Lung (tissue), 12 donors: ENCODE results near the gene RASL11B. TPM values are rescaled to one million over a fixed set of nuclear protein-coding genes. Genes with fewer than 3 reads are reported as not detected.

ENCODE experiments used
- ATAC-seq: fragments of 200-7000 bp; cut with Tn5 transposase; one replicate; pipeline ENCODE4 v1.9.1; 2020; ENCODE audit warnings: moderate number of reproducible peaks; ENCODE audit not compliant: insufficient read depth, low FRiP score
- DNase-seq, 3 donors: peaks; one replicate each; pipeline ENCODE4 v3.0.0-alpha.2; 2013 to 2017
- H3K27ac ChIP-seq, 2 donors: one replicate each; pipeline ENCODE4 v1.5.1; 2013; ENCODE audit warnings: mild to moderate bottlenecking in 2 of 2, moderate library complexity in 2 of 2, control low read depth in 1 of 2, inconsistent platforms in 1 of 2, low read depth in 1 of 2, low read length in 1 of 2
- H3K27me3 ChIP-seq, 3 donors: one replicate each; pipeline ENCODE4 v1.5.1; 2013; ENCODE audit warnings: low read length in 2 of 3; ENCODE audit not compliant: control insufficient read depth in 3 of 3, insufficient read depth in 3 of 3
- H3K36me3 ChIP-seq, 4 donors: one replicate each; pipeline ENCODE4 v1.5.1; 2013; ENCODE audit warnings: low read length in 4 of 4, mild to moderate bottlenecking in 1 of 4, moderate library complexity in 1 of 4; ENCODE audit not compliant: control insufficient read depth in 4 of 4, insufficient read depth in 4 of 4
- H3K4me1 ChIP-seq, 5 donors: one replicate each; pipeline ENCODE4 v1.5.1; 2013; ENCODE audit warnings: low read length in 5 of 5, mild to moderate bottlenecking in 2 of 5, moderate library complexity in 1 of 5; ENCODE audit not compliant: control insufficient read depth in 5 of 5, insufficient read depth in 5 of 5
- H3K4me3 ChIP-seq: one replicate; pipeline ENCODE4 v1.5.1; 2013; ENCODE audit warnings: mild to moderate bottlenecking, control low read depth, moderate library complexity
- H3K9ac ChIP-seq, 2 donors: one replicate each; pipeline ENCODE4 v1.5.1; 2013; ENCODE audit warnings: low read length in 2 of 2, control low read depth in 1 of 2; ENCODE audit not compliant: insufficient read depth in 1 of 2
- H3K9me3 ChIP-seq, 4 donors: one replicate each; pipeline ENCODE4 v1.5.1; 2013; ENCODE audit warnings: low read length in 3 of 4, mild to moderate bottlenecking in 1 of 4, moderate library complexity in 1 of 4; ENCODE audit not compliant: control insufficient read depth in 4 of 4, insufficient read depth in 3 of 4
- CTCF ChIP-seq: IDR thresholded peaks from 2 replicates; pipeline ENCODE4 v1.5.1; 2012; ENCODE audit warnings: mild to moderate bottlenecking; ENCODE audit errors: control extremely low read depth, extremely low read depth
- WGBS, 2 donors: extraction: QIAGEN DNeasy Blood & Tissue Kit; methylation state at CpG; one replicate each; pipeline ENCODE4 v1.1.7; 2013; 5-methylcytosine and 5-hydroxymethylcytosine counted together
- polyA plus RNA-seq, 2 donors: library from polyadenylated mRNA; stranded (reverse); fragments of 200-250 nt; gene quantifications; one replicate each; pipeline ENCODE4 v1.2.1, GENCODE V29; 2013
- total RNA-seq, 2 donors: library from RNA; depleted of rRNA in 1 of 2; stranded (reverse); fragments of >200 nt in 1 of 2; gene quantifications; one replicate each; pipeline ENCODE4 v1.2.1, GENCODE V29; 2014 to 2021
- donor health status: control.
- donor health status: control.
- donor health status: Bipolar disorder and iron deficiency.
- donor health status: healthy.
- donor health status: DM: yes; HTN: yes; CAD: no.

The RASL11B gene
- total and polyA plus RNA-seq, 4 donors = 1.0 to 5.7 (median 1.7) TPM

GRCh38 chr4:52836120-52836519 lies 26.0 kb upstream of the RASL11B start:
- Histone ChIP-seq H3K27ac (no peak overlapping the region), H3K27me3 (no peaks in the 10 kb centered on the region), H3K9ac (no peak overlapping the region), H3K36me3 (no peaks in the 10 kb centered on the region), H3K4me3 (no peak overlapping the region), H3K9me3 (no peaks in the 10 kb centered on the region), H3K4me1 (peaks cover 0 to 18% (median 10%) of the 10 kb centered on the region in 5 donors)
- TF ChIP-seq CTCF = no peak
- no peak for DNase-seq
- WGBS, 2 donors = 94% methylated on average over 3 of the region's 3 CpGs
- no peak for ATAC-seq

GRCh38 chr4:52836678-52837077 lies 25.4 kb upstream of the RASL11B start:
- H3K4me3 ChIP-seq = no peak overlapping the region
- WGBS, 2 donors = 91 to 98% methylated on average over 7 of the region's 7 CpGs
- H3K27me3 ChIP-seq = no peaks in the 10 kb centered on the region
- DNase-seq = no peak
- peaks cover 1 to 22% (median 10%) of the 10 kb centered on the region in 5 donors for H3K4me1 ChIP-seq
- TF ChIP-seq CTCF = no peak
- ATAC-seq = no peak
- H3K36me3 ChIP-seq = no peaks in the 10 kb centered on the region
- H3K9me3 ChIP-seq = no peaks in the 10 kb centered on the region
- H3K9ac ChIP-seq = no peak overlapping the region
- no peak overlapping the region for H3K27ac ChIP-seq

- H3K4me1 ChIP-seq = peaks cover 5 to 32% (median 10%) of the 10 kb centered on the region in 5 donors
- H3K4me3 ChIP-seq = no peak overlapping the region
- H3K9me3 ChIP-seq = no peaks in the 10 kb centered on the region
- H3K27ac ChIP-seq = no peak overlapping the region
- no peak overlapping the region for H3K9ac ChIP-seq
- no peaks in the 10 kb centered on the region for H3K27me3 ChIP-seq
- TF ChIP-seq CTCF = no peak
- DNase-seq (peak in 1 of 3 donors; percentile 32), ATAC-seq (no peak)
- no peaks in the 10 kb centered on the region for H3K36me3 ChIP-seq
- 74 to 84% methylated on average over 7 of the region's 7 CpGs for WGBS, 2 donors
Measured at GRCh38 chr4:52837716-52838558, 24.2 kb upstream of the RASL11B start.
